HEK293T (cell line): ENCODE data around the gene BAIAP2L2.

ENCODE experiments used
- ARNT ChIP-seq: fragments of 450-650 bp; IDR thresholded peaks from 2 replicates; pipeline ENCODE4 v1.6.1; 2017; ENCODE audit warnings: mild to moderate bottlenecking
- BHLHE40 ChIP-seq: fragments of 450-650 bp; IDR thresholded peaks from 2 replicates; pipeline ENCODE4 v1.6.1; 2016; ENCODE audit warnings: mild to moderate bottlenecking, moderate library complexity, borderline replicate concordance
- CTBP1 ChIP-seq: fragments of 450-650 bp; IDR thresholded peaks from 2 replicates; pipeline ENCODE4 v1.6.1; 2016; ENCODE audit warnings: borderline replicate concordance
- FOXA1 ChIP-seq: fragments of 450-650 bp; IDR thresholded peaks from 2 replicates; pipeline ENCODE4 v1.6.1; 2016; ENCODE audit warnings: mild to moderate bottlenecking
- FOXK2 ChIP-seq: fragments of 450-650 bp; IDR thresholded peaks from 2 replicates; pipeline ENCODE4 v1.6.1; 2016; ENCODE audit warnings: mild to moderate bottlenecking
- HDGF ChIP-seq: fragments of 450-650 bp; IDR thresholded peaks from 2 replicates; pipeline ENCODE4 v1.6.1; 2017; ENCODE audit warnings: antibody characterized with exemption, borderline replicate concordance
- L3MBTL2 ChIP-seq: fragments of 450-650 bp; conservative IDR thresholded peaks from 2 replicates; pipeline ENCODE4 v1.6.1; 2016; ENCODE audit warnings: mild to moderate bottlenecking
- LEF1 ChIP-seq: fragments of 450-650 bp; IDR thresholded peaks from 2 replicates; pipeline ENCODE4 v1.6.1; 2017; ENCODE audit warnings: mild to moderate bottlenecking, borderline replicate concordance
- NFRKB ChIP-seq: fragments of 450-650 bp; IDR thresholded peaks from 2 replicates; pipeline ENCODE4 v1.6.1; 2016; ENCODE audit warnings: mild to moderate bottlenecking, moderate library complexity
- SP1 ChIP-seq: fragments of 450-650 bp; IDR thresholded peaks from 2 replicates; pipeline ENCODE4 v1.6.1; 2017
- SUZ12 ChIP-seq: fragments of 450-650 bp; IDR thresholded peaks from 2 replicates; pipeline ENCODE4 v1.6.1; 2016; ENCODE audit warnings: mild to moderate bottlenecking
- TARDBP ChIP-seq: fragments of 450-650 bp; IDR thresholded peaks from 2 replicates; pipeline ENCODE4 v1.6.1; 2016
- ZNF384 ChIP-seq: fragments of 450-650 bp; IDR thresholded peaks from 2 replicates; pipeline ENCODE4 v1.6.1; 2016

- TF ChIP-seq HDGF (no peak), ARNT (no peak), LEF1 (no peak), FOXA1 (no peak), BHLHE40 (no peak), FOXK2 (no peak), ZNF384 (no peak), L3MBTL2 (no peak), SUZ12 (no peak), SP1 (no peak), TARDBP (no peak), NFRKB (no peak), CTBP1 (no peak)
Observed at GRCh38 chr22:38050720-38051119, 59.8 kb downstream of the BAIAP2L2 start.
